Measurements from ENCODE around the gene SLC6A19. TPM values are rescaled to one million over a fixed set of nuclear protein-coding genes. Genes with fewer than 3 reads are reported as not detected.

SLC6A19 gene
- polyA plus RNA-seq, 4 donors: 56.3 to 199 (median 166) TPM

GRCh38 chr5:1257363-1257762 lies 56.0 kb downstream of the SLC6A19 start:
- Histone ChIP-seq H3K4me3 (ENCODE audit: low read depth in 1 of 3, low read length in 3 of 3) (no peak overlapping the region), H3K9me3 (ENCODE audit: control insufficient read depth in 2 of 2, insufficient read depth in 1 of 2, low read depth in 1 of 2, low read length in 1 of 2) (peaks cover 0 to 16% of the 10 kb centered on the region in 2 donors), H3K27ac (ENCODE audit: low read depth in 1 of 3, low read length in 2 of 3) (no peak overlapping the region), H3K4me1 (ENCODE audit: control insufficient read depth in 3 of 3, insufficient read depth in 2 of 3, low read depth in 1 of 3, low read length in 2 of 3) (peaks cover 0 to 10% (median 0%) of the 10 kb centered on the region in 3 donors), H3K27me3 (ENCODE audit: control insufficient read depth in 3 of 3, insufficient read depth in 3 of 3, low read length in 3 of 3) (no peaks in the 10 kb centered on the region), H3K36me3 (ENCODE audit: control insufficient read depth in 3 of 3, insufficient read depth in 2 of 3, low read depth in 1 of 3, low read length in 3 of 3) (peaks cover 0 to 47% (median 0%) of the 10 kb centered on the region in 3 donors)
- DNase-seq (no peak), FAIRE-seq (no peak)
- 78 to 89% (median 81%) methylated on average over 16 to 17 of the region's 17 CpGs for WGBS, 3 donors

GRCh38 chr5:1257841-1258240 lies 56.4 kb downstream of the SLC6A19 start:
- DNase-seq: no peak

GRCh38 chr5:1259806-1260480 lies 58.5 kb downstream of the SLC6A19 start:
- H3K9me3 ChIP-seq (ENCODE audit: control insufficient read depth in 2 of 2, insufficient read depth in 1 of 2, low read depth in 1 of 2, low read length in 1 of 2): peaks cover 0 to 34% of the 10 kb centered on the region in 2 donors
- FAIRE-seq (no peak), DNase-seq (no peak)
- no peak overlapping the region for H3K4me3 ChIP-seq (ENCODE audit: low read depth in 1 of 3, low read length in 3 of 3)
- 96 to 97% (median 96%) methylated on average over 23 of the region's 23 CpGs for WGBS, 3 donors
- no peak overlapping the region for H3K27ac ChIP-seq (ENCODE audit: low read depth in 1 of 3, low read length in 2 of 3)
- no peaks in the 10 kb centered on the region for H3K27me3 ChIP-seq (ENCODE audit: control insufficient read depth in 3 of 3, insufficient read depth in 3 of 3, low read length in 3 of 3)
- peaks cover 0 to 44% (median 0%) of the 10 kb centered on the region in 3 donors for H3K36me3 ChIP-seq (ENCODE audit: control insufficient read depth in 3 of 3, insufficient read depth in 2 of 3, low read depth in 1 of 3, low read length in 3 of 3)
- no peaks in the 10 kb centered on the region for H3K4me1 ChIP-seq (ENCODE audit: control insufficient read depth in 3 of 3, insufficient read depth in 2 of 3, low read depth in 1 of 3, low read length in 2 of 3)

More at GRCh38 chr5:1257841-1258240, 56.4 kb downstream of the SLC6A19 start:
- H3K36me3 ChIP-seq (ENCODE audit: control insufficient read depth in 3 of 3, insufficient read depth in 2 of 3, low read depth in 1 of 3, low read length in 3 of 3): peaks cover 0 to 51% (median 0%) of the 10 kb centered on the region in 3 donors
- no peaks in the 10 kb centered on the region for H3K27me3 ChIP-seq (ENCODE audit: control insufficient read depth in 3 of 3, insufficient read depth in 3 of 3, low read length in 3 of 3)
- H3K4me3 ChIP-seq (ENCODE audit: low read depth in 1 of 3, low read length in 3 of 3): no peak overlapping the region
- H3K9me3 ChIP-seq (ENCODE audit: control insufficient read depth in 2 of 2, insufficient read depth in 1 of 2, low read depth in 1 of 2, low read length in 1 of 2): peaks cover 0 to 21% of the 10 kb centered on the region in 2 donors
- 59 to 84% (median 68%) methylated on average over 13 of the region's 13 CpGs for WGBS, 3 donors
- peaks cover 0 to 9% (median 0%) of the 10 kb centered on the region in 3 donors for H3K4me1 ChIP-seq (ENCODE audit: control insufficient read depth in 3 of 3, insufficient read depth in 2 of 3, low read depth in 1 of 3, low read length in 2 of 3)
- H3K27ac ChIP-seq (ENCODE audit: low read depth in 1 of 3, low read length in 2 of 3): no peak overlapping the region
- no peak for FAIRE-seq

GRCh38 chr5:1261643-1262042 lies 60.2 kb downstream of the SLC6A19 start:
- no peak for DNase-seq
- WGBS, 3 donors: 86 to 93% (median 92%) methylated on average over 10 of the region's 10 CpGs
- Histone ChIP-seq H3K27me3 (ENCODE audit: control insufficient read depth in 3 of 3, insufficient read depth in 3 of 3, low read length in 3 of 3) (no peaks in the 10 kb centered on the region), H3K9me3 (ENCODE audit: control insufficient read depth in 2 of 2, insufficient read depth in 1 of 2, low read depth in 1 of 2, low read length in 1 of 2) (peaks cover 0 to 34% of the 10 kb centered on the region in 2 donors), H3K4me3 (ENCODE audit: low read depth in 1 of 3, low read length in 3 of 3) (no peak overlapping the region), H3K36me3 (ENCODE audit: control insufficient read depth in 3 of 3, insufficient read depth in 2 of 3, low read depth in 1 of 3, low read length in 3 of 3) (peaks cover 0 to 36% (median 0%) of the 10 kb centered on the region in 3 donors), H3K27ac (ENCODE audit: low read depth in 1 of 3, low read length in 2 of 3) (no peak overlapping the region), H3K4me1 (ENCODE audit: control insufficient read depth in 3 of 3, insufficient read depth in 2 of 3, low read depth in 1 of 3, low read length in 2 of 3) (no peaks in the 10 kb centered on the region)
- no peak for FAIRE-seq

GRCh38 chr5:1262381-1262780 lies 61.0 kb downstream of the SLC6A19 start:
- Histone ChIP-seq H3K36me3 (ENCODE audit: control insufficient read depth in 3 of 3, insufficient read depth in 2 of 3, low read depth in 1 of 3, low read length in 3 of 3) (peaks cover 0 to 28% (median 0%) of the 10 kb centered on the region in 3 donors), H3K9me3 (ENCODE audit: control insufficient read depth in 2 of 2, insufficient read depth in 1 of 2, low read depth in 1 of 2, low read length in 1 of 2) (peaks cover 0 to 34% of the 10 kb centered on the region in 2 donors), H3K27me3 (ENCODE audit: control insufficient read depth in 3 of 3, insufficient read depth in 3 of 3, low read length in 3 of 3) (no peaks in the 10 kb centered on the region), H3K4me3 (ENCODE audit: low read depth in 1 of 3, low read length in 3 of 3) (no peak overlapping the region), H3K27ac (ENCODE audit: low read depth in 1 of 3, low read length in 2 of 3) (no peak overlapping the region), H3K4me1 (ENCODE audit: control insufficient read depth in 3 of 3, insufficient read depth in 2 of 3, low read depth in 1 of 3, low read length in 2 of 3) (no peaks in the 10 kb centered on the region)
- FAIRE-seq (no peak), DNase-seq (no peak)
- WGBS, 3 donors: 87 to 98% (median 97%) methylated on average over 1 of the region's 1 CpG

- no peaks in the 10 kb centered on the region for H3K4me1 ChIP-seq (ENCODE audit: control insufficient read depth in 3 of 3, insufficient read depth in 2 of 3, low read depth in 1 of 3, low read length in 2 of 3)
- no peak overlapping the region for H3K4me3 ChIP-seq (ENCODE audit: low read depth in 1 of 3, low read length in 3 of 3)
- H3K36me3 ChIP-seq (ENCODE audit: control insufficient read depth in 3 of 3, insufficient read depth in 2 of 3, low read depth in 1 of 3, low read length in 3 of 3): peaks cover 0 to 28% (median 0%) of the 10 kb centered on the region in 3 donors
- no peak for FAIRE-seq
- H3K9me3 ChIP-seq (ENCODE audit: control insufficient read depth in 2 of 2, insufficient read depth in 1 of 2, low read depth in 1 of 2, low read length in 1 of 2): peaks cover 0 to 34% of the 10 kb centered on the region in 2 donors
- WGBS, 3 donors: 91 to 96% (median 94%) methylated on average over 18 of the region's 18 CpGs
- no peaks in the 10 kb centered on the region for H3K27me3 ChIP-seq (ENCODE audit: control insufficient read depth in 3 of 3, insufficient read depth in 3 of 3, low read length in 3 of 3)
- DNase-seq: no peak
- no peak overlapping the region for H3K27ac ChIP-seq (ENCODE audit: low read depth in 1 of 3, low read length in 2 of 3)
Observed at GRCh38 chr5:1264211-1264610, 62.8 kb downstream of the SLC6A19 start.

GRCh38 chr5:1265026-1265425 lies 63.6 kb downstream of the SLC6A19 start:
- no peak for FAIRE-seq
- H3K9me3 ChIP-seq (ENCODE audit: control insufficient read depth in 2 of 2, insufficient read depth in 1 of 2, low read depth in 1 of 2, low read length in 1 of 2): peaks cover 0 to 34% of the 10 kb centered on the region in 2 donors
- DNase-seq: no peak

GRCh38 chr5:1265461-1266455 lies 64.4 kb downstream of the SLC6A19 start:
- no peak for DNase-seq
- Histone ChIP-seq H3K36me3 (ENCODE audit: control insufficient read depth in 3 of 3, insufficient read depth in 2 of 3, low read depth in 1 of 3, low read length in 3 of 3) (peaks cover 0 to 30% (median 0%) of the 10 kb centered on the region in 3 donors), H3K9me3 (ENCODE audit: control insufficient read depth in 2 of 2, insufficient read depth in 1 of 2, low read depth in 1 of 2, low read length in 1 of 2) (peaks cover 0 to 32% of the 10 kb centered on the region in 2 donors), H3K4me3 (ENCODE audit: low read depth in 1 of 3, low read length in 3 of 3) (no peak overlapping the region), H3K27me3 (ENCODE audit: control insufficient read depth in 3 of 3, insufficient read depth in 3 of 3, low read length in 3 of 3) (no peaks in the 10 kb centered on the region), H3K27ac (ENCODE audit: low read depth in 1 of 3, low read length in 2 of 3) (no peak overlapping the region), H3K4me1 (ENCODE audit: control insufficient read depth in 3 of 3, insufficient read depth in 2 of 3, low read depth in 1 of 3, low read length in 2 of 3) (no peaks in the 10 kb centered on the region)
- no peak for FAIRE-seq
- 92 to 94% (median 94%) methylated on average over 40 of the region's 40 CpGs for WGBS, 3 donors

More at GRCh38 chr5:1265026-1265425, 63.6 kb downstream of the SLC6A19 start:
- WGBS, 3 donors: 82 to 92% (median 90%) methylated on average over 15 of the region's 15 CpGs
- H3K27ac ChIP-seq (ENCODE audit: low read depth in 1 of 3, low read length in 2 of 3): no peak overlapping the region
- H3K36me3 ChIP-seq (ENCODE audit: control insufficient read depth in 3 of 3, insufficient read depth in 2 of 3, low read depth in 1 of 3, low read length in 3 of 3): peaks cover 0 to 28% (median 0%) of the 10 kb centered on the region in 3 donors
- H3K4me3 ChIP-seq (ENCODE audit: low read depth in 1 of 3, low read length in 3 of 3): no peak overlapping the region
- no peaks in the 10 kb centered on the region for H3K4me1 ChIP-seq (ENCODE audit: control insufficient read depth in 3 of 3, insufficient read depth in 2 of 3, low read depth in 1 of 3, low read length in 2 of 3)
- no peaks in the 10 kb centered on the region for H3K27me3 ChIP-seq (ENCODE audit: control insufficient read depth in 3 of 3, insufficient read depth in 3 of 3, low read length in 3 of 3)
